Activated CD4-positive, alpha-beta T cell treated with anti-CD3 and anti-CD28 coated beads, Interleukin-2, amount 50 U/mL, for 4 hours (primary cell): ENCODE results near the gene BCL2.
A peak's percentile ranks its signal among the peaks of the same experiment; 100 is the strongest.

ENCODE experiments used
- DNase-seq, 2 experiments: peaks; one replicate each; pipeline ENCODE4 v3.0.0-alpha.2; 2020

BCL2 gene

DNA sequence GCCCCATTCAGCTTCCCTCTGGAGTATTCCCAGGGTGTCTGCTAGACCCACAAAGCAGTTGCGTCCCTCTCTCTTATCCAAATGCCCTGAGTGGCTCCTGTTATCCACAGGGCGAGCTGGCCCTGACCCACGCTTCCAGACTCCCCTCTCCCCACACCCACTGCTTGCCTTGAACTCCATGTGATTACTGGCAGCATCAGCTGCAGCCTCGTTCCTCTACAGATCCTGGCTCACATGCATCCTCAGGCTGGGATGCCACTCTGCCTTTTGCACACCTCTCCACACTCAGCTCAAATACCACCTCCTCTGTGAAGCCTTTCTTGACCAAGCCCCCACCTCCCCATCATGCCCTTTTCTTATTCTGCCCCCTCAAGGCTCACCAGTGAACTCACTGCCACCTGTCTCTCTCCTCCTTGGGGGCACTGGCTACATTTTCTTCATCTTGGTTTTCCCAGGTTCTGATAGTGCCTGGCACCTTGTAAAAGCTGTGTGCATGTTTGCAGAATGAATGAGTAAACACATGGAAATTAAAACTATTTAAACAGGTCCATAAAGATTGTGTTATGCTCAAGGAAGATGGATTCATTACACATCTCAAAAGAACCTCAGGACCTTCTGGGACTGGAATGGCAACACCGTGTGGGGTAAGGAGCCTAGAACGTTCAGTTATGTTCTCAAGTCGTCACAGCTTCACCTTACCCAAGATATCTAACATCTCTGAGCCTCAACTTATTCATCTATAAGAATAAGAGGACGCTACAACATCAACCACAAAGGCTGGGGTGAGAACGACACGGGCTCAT is 165.0 kb downstream of the BCL2 start:
- DNase-seq = no peak

- peak in 1 of 2 experiments; percentile 14 for DNase-seq
These were observed 166.8 kb downstream of the BCL2 start for GRCh38 chr18:63152791-63153190.

DNA sequence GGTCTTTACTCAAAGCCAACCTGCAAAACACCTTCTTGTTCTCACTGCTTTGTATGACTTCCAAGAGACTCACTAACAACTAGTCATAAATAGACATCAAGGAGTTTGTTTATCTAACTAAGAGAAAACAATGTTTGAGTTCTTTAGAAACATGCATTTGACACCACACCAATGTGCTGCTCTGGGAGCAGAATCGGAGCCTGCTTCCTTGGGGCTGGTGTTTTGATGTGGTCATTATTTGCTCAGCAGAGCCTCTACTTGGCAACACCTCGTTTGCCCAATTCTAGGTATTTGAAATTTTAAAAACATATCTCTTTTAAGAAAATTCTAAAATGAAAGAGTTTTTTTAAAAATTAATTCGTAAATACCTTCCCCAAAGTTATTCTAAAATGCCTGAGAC is 167.5 kb downstream of the BCL2 start:
- peak in 1 of 2 experiments; percentile 19 for DNase-seq

DNA sequence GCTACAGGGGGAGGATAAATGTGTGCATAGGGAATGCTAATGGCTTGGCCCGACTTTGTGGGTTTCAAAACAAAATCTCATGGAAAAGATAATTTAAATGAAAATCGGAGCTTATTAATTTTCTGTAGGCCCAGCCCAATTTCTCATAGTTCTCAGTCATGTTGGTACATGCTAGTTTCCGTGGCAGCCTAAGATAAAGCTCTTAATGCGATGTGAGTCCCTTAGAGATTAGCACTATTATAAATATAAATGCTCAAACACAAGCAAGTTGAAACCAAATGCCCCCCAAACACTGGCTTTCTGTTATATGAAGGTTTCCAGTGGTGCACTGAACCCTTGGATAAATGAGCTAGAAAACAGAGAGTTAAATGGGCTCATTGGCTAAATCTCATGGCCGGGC is 168.0 kb downstream of the BCL2 start:
- no peak for DNase-seq

- DNase-seq = no peak
These were observed 168.6 kb downstream of the BCL2 start for GRCh38 chr18:63150942-63151421.

DNA sequence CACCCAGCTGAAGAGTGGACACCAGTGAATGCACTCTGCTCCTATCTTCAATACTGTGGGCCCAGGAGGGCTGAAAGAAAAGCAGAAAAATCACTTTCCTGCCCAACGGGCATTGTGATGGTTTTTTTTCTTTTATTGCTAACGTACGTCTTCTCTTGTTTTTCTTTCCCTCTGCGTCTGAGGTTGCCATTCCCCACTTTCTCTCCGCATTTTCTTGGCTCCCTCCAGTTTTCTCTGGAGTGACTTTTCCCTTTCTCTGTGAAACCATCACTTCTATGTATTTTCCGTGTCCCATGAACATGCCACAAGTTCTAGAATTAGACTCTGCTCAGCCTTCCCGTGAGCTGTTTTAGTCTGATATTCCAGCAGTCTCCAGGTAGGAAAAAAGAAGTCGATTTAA is 169.2 kb downstream of the BCL2 start:
- no peak for DNase-seq

DNA sequence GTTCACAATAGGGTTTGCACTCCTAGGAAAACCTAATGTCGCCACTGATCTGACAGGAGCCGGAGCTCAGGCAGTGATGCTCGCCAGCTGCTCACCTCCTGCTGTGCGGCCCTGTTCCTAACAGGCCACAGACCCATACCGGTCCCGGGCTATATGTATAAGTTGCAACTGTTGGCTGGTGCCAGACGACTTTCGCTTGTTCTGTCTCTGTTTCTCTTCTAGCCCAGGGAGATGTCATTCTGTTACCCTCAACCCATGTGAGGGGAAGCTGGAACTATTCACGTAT is 170.3 kb downstream of the BCL2 start:
- no peak for DNase-seq

DNA sequence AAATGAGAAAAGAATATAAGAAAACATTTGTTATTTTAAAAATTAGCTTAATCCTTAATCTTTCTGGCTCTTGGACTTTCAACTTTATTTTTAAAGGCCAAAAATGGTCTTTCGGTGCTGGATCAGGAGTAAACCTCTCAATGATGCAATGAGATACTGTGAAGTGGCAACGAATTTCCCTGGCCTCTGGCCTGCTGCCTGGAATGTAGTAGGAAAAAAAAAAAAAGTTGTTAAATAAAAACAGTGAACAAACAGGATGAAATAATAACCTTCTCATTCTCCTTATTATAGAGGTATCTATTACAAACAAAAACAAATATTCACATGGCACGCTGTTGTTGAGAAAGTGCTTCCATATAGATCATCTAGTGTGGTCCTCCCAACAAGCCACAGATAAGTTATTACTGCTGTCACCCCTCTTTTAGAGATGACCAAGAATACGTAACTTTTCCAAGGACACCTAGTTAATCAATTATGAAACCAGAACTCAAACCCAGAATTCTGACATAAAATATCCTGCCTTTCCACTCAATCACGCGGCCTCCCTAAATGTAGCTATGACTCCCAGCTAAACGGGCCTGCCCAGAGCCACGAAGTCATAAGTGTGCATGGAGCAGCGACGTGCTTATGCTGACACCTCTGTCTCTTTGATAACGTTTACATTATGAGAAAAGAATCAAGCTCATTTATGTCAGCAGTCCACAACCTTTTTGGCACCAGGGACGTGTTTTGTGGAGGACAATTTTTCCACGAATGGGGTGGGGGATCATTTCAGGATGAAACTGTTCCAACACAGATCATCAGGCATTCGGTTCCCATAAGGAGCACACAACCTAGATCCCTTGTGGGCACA is 170.9 kb downstream of the BCL2 start:
- DNase-seq = no peak

- DNase-seq = no peak
These were observed 171.6 kb downstream of the BCL2 start for GRCh38 chr18:63147973-63148372.

DNA sequence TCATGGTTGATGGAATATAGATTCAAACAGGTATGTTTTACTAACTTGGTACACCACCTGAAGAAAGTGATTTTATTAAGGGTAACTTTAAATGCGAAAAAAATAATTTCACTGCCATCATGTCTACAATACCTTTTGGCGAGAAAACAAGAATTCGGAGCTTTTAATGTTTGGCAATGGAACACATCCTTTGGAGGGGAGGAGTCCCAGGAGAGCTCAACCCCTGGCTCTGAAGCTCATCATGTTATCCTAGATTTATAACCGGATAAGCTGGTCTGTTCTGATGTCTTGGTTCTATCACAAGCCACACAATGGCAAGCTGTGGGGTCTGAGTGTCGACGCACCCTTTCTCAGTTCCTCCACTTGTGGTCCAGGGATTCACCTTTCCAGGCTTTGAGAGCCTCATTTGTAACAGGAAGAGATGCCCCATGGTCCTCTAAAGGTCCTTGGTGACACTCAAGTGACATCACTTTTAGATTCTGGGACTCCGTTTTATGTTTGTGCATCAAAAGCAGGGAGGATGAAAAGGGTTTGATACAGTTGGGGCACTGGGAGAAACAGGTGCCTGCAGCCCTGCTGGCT is 172.7 kb downstream of the BCL2 start:
- DNase-seq = no peak

- DNase-seq = no peak
These were observed 173.6 kb downstream of the BCL2 start for GRCh38 chr18:63145851-63146555.

DNA sequence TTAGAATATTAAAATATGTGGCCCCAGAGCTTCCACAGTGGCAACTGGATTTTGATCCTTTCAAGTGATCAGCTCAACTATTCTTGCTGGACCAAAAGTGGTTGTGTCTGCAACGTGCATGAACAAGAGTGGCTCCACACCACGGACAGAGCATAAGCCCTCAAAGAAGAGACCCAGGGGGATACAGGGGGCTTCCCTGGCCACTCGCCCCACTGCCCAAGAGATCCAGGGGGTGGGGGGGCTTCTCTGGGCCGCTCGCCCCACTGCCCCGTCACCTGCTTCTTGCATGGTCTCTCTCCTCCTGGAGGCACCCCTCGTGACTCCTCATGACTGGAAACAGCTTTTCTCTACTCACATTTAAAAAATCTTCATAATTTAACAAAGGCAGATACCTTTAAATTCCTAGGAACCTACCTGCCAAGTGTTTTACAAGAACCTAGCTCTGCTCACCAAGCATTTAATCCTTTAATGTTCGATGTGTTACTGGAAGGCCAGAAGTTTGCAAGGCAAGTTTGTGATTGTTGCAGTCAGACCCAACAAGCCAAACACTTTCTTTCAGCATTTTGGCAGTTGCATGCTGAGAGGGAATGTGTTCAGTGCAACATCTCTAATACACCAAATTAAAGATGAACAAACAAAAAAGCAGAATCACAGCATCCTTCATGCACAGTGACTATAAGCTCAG is 174.3 kb downstream of the BCL2 start:
- DNase-seq = no peak

GRCh38 chr18:63144748-63145147 is 174.8 kb downstream of the BCL2 start:
- DNase-seq = no peak

DNA sequence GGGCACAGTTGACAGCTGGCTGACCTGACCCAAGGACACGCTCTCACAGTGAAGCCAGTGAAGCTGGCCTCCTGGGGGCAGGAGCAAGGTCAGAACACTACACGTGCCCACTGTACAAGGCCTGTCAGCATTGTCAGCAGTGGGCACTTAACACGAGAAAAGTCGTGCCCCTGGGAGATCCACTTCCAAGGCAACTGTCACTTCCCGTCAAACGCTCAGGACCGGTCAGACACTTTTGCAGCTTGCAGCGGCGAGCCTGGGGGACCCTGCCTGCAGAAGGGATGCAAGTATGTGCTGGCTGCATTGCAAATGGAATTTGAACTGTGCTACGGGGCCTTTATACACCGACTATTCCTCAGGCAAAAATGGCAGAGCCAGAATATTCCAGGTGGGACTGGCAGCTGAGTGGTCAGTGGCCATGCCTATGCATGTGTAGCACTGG is 176.2 kb downstream of the BCL2 start:
- DNase-seq = no peak

DNA sequence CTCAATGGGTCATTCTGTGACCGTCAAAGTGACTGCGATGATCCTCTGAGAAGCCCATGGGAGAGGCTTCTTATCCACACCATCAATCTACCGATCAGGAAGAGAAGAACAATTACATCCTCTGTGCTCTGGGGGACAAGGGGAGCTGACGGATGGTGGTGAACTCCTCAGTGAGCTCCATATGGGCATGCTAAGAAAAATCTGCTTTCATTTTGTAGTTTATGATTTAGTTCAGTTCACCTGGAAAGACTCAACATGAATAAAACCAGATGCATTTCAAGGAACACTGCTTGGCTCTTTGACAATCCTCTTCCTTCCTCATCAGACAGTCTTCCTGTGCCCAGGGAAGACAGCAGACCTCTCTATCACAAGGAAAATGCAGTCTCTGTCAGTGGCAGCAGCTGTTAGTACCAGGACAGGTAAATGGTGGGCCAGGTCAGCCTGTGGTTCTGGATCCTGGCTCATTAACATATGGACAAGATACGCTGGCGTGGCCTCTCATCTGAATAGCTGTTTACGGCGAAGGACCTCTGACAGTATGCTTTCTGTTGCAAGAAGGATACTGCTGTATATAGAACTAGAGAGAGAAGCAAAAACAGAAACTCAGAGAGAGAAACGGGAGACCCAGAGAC is 176.9 kb downstream of the BCL2 start:
- DNase-seq = no peak

GRCh38 chr18:63141778-63142176 is 177.8 kb downstream of the BCL2 start:
- no peak for DNase-seq

- DNase-seq = no peak
These were observed 178.4 kb downstream of the BCL2 start for GRCh38 chr18:63140997-63141777.

DNA sequence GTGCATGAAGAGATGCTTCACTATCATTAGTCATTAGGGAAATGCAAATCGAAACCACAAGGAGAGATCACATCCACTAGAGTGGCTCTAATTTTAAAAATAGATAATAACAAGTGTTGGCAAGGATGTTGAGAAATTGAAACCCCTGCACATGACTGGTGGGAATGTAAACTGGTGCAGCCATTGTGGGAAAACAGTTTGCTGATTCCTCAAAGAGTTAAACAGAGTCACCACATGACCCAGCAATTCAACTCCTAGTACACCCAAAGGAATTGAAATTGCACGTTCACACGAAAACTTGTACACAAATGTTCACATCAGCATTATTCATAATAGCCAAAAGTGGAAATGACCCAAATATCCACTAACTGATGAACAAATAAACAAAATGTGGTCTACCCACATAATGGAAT is 179.5 kb downstream of the BCL2 start:
- no peak for DNase-seq

- no peak for DNase-seq
These were observed 180.9 kb downstream of the BCL2 start for GRCh38 chr18:63138436-63139340.

- DNase-seq = peak in 1 of 2 experiments; percentile 51
These were observed 181.6 kb downstream of the BCL2 start for GRCh38 chr18:63137999-63138435.
